GM23338 (cell line): Measurements from ENCODE around the gene IPO7. TPM values are rescaled to one million over a fixed set of nuclear protein-coding genes. Genes with fewer than 3 reads are reported as not detected.

Experiments used
- ATAC-seq: fragments of 200-7000 bp; cut with Tn5 transposase; 3 replicates; pipeline ENCODE4 v1.9.1; 2020
- DNase-seq: peaks from one replicate; pipeline ENCODE4 v3.0.0-alpha.2; 2015; ENCODE audit warnings: low spot score
- H2AFZ ChIP-seq: fragments of 200-600 bp; sonication (generic); 2 replicates; pipeline ENCODE4 v1.8.0; 2016; ENCODE audit warnings: antibody characterized with exemption, mild to moderate bottlenecking, moderate library complexity
- H3F3A ChIP-seq: fragments of 200-600 bp; sonication (generic); replicated peaks from 2 replicates; pipeline ENCODE4 v1.8.0; 2017; ENCODE audit warnings: antibody characterized with exemption, mixed run types, low read depth
- H3K27ac ChIP-seq: fragments of 200-600 bp; sonication (generic); 2 replicates; pipeline ENCODE4 v1.6.1; 2016; ENCODE audit warnings: low read depth
- H3K27me3 ChIP-seq: fragments of 200-600 bp; sonication (generic); 2 replicates; pipeline ENCODE4 v1.8.0; 2016; ENCODE audit warnings: mild to moderate bottlenecking, mixed run types, moderate library complexity; ENCODE audit not compliant: insufficient read depth
- H3K36me3 ChIP-seq: fragments of 200-600 bp; sonication (generic); 2 replicates; pipeline ENCODE4 v1.8.0; 2016; ENCODE audit warnings: mild to moderate bottlenecking; ENCODE audit not compliant: insufficient read depth
- H3K4me1 ChIP-seq: fragments of 200-600 bp; sonication (generic); 2 replicates; pipeline ENCODE4 v1.8.0; 2016; ENCODE audit warnings: mild to moderate bottlenecking, moderate library complexity; ENCODE audit not compliant: insufficient read depth
- H3K4me2 ChIP-seq: fragments of 200-600 bp; sonication (generic); 2 replicates; pipeline ENCODE4 v1.7.1; 2017; ENCODE audit warnings: mixed run types
- H3K4me3 ChIP-seq: fragments of 200-600 bp; sonication (generic); 2 replicates; pipeline ENCODE4 v1.6.1; 2016; ENCODE audit warnings: mixed run types
- H3K79me2 ChIP-seq: fragments of 200-600 bp; sonication (generic); replicated peaks from 2 replicates; pipeline ENCODE4 v1.8.0; 2017; ENCODE audit warnings: mild to moderate bottlenecking; ENCODE audit not compliant: insufficient read depth
- H3K9me2 ChIP-seq: fragments of 200-600 bp; sonication (generic); 2 replicates; pipeline ENCODE4 v1.8.0; 2017; ENCODE audit not compliant: insufficient read depth
- H4K20me1 ChIP-seq: fragments of 200-600 bp; sonication (generic); replicated peaks from 2 replicates; pipeline ENCODE4 v1.8.0; 2017; ENCODE audit warnings: mild to moderate bottlenecking; ENCODE audit not compliant: insufficient read depth
- H3K27ac Mint-ChIP-seq: 2 replicates; pipeline ENCODE4 v1.8.0; 2020; ENCODE audit warnings: inconsistent platforms, mild to moderate bottlenecking, moderate library complexity, mixed read lengths
- H3K27me3 Mint-ChIP-seq: 3 replicates; pipeline ENCODE4 v1.8.0; 2022; ENCODE audit warnings: low read depth, mild to moderate bottlenecking, moderate library complexity, mixed read lengths, inconsistent platforms; ENCODE audit not compliant: insufficient read depth, poor library complexity
- H3K36me3 Mint-ChIP-seq: 3 replicates; pipeline ENCODE4 v1.8.0; 2021; ENCODE audit warnings: low read depth, mild to moderate bottlenecking, inconsistent platforms, moderate library complexity, mixed read lengths
- H3K4me1 Mint-ChIP-seq: 3 replicates; pipeline ENCODE4 v1.8.0; 2020; ENCODE audit warnings: mild to moderate bottlenecking, inconsistent platforms, mixed read lengths
- H3K4me3 Mint-ChIP-seq: 3 replicates; pipeline ENCODE4 v1.8.0; 2021; ENCODE audit warnings: moderate library complexity, mild to moderate bottlenecking, inconsistent platforms, mixed read lengths
- H3K9me3 Mint-ChIP-seq: 3 replicates; pipeline ENCODE4 v1.8.0; 2020; ENCODE audit warnings: moderate library complexity, mild to moderate bottlenecking, inconsistent platforms, mixed read lengths
- CREB1 ChIP-seq: fragments of 250-450 bp; sonication (Bioruptor Pico); IDR thresholded peaks from 2 replicates; pipeline ENCODE4 v1.5.0; 2020; ENCODE audit warnings: low read depth, mild to moderate bottlenecking, moderate library complexity
- CTCF ChIP-seq, 2 experiments: fragments of 200-600 bp in 1 of 2; sonication (generic) in 1 of 2; conservative IDR thresholded peaks; 2 replicates each; pipeline versions ENCODE4 v1.5.1 to v1.6.1; 2016 to 2017; ENCODE audit warnings: antibody characterized with exemption in 2 of 2, low read depth in 2 of 2, mild to moderate bottlenecking in 2 of 2, moderate library complexity in 1 of 2
- ETS1 ChIP-seq: IDR thresholded peaks from 2 replicates; pipeline ENCODE4 v1.6.1; 2016; ENCODE audit warnings: antibody characterized with exemption
- EZH2phosphoT487 ChIP-seq: fragments of 200-600 bp; sonication (generic); IDR thresholded peaks from one replicate; pipeline ENCODE4 v1.8.1; 2018; ENCODE audit warnings: antibody characterized with exemption; ENCODE audit not compliant: unreplicated experiment
- POLR2AphosphoS5 ChIP-seq: IDR thresholded peaks from 2 replicates; pipeline ENCODE4 v1.6.1; 2016; ENCODE audit warnings: antibody characterized with exemption, low read depth
- REST ChIP-seq: IDR thresholded peaks from one replicate; pipeline ENCODE4 v1.6.1; 2018; ENCODE audit warnings: antibody characterized with exemption; ENCODE audit not compliant: unreplicated experiment
- ZNF114 ChIP-seq: fragments of 250-450 bp; sonication (Bioruptor Pico); IDR thresholded peaks from 2 replicates; pipeline ENCODE4 v1.5.0; 2020; ENCODE audit warnings: mild to moderate bottlenecking, moderate library complexity
- polyA plus RNA-seq: library from polyadenylated mRNA; unstranded; fragments of >200 nt; fragmentation: Nextera tagmentation; extraction: Ambion mirVana; gene quantifications from 2 replicates; pipeline ENCODE4 v1.2.1, GENCODE V29; 2016
- total RNA-seq: library from RNA; depleted of rRNA; stranded (reverse); fragments of >200 nt; shearing (Covaris generic); gene quantifications from 2 replicates; pipeline ENCODE4 v1.2.3, GENCODE V29; 2014

IPO7 gene
- total and polyA plus RNA-seq, 2 experiments from 2014 or later, result 56.1 to 271 TPM

GRCh38 chr11:9377036-9377435 lies 7.4 kb upstream of the IPO7 start (continued):
- TF ChIP-seq REST (no peak), ZNF114 (CRISPR knock-in tag) (no peak), CTCF (conservative IDR thresholded peaks at IDR 0.05; ENCODE audit: low read depth in 2 of 2) (no peak)

- TF ChIP-seq POLR2AphosphoS5 (peak; percentile 46; the same call in 1 of the 2 replicates), ETS1 (no peak)
- Mint-ChIP-seq H3K27ac (no peak overlapping the region), H3K36me3 (no peaks in the 10 kb centered on the region), H3K4me1 (peaks cover 20% of the 10 kb centered on the region), H3K9me3 (no peaks in the 10 kb centered on the region; the same call in 2 of the 3 replicates), H3K4me3 (no peak overlapping the region), H3K27me3 (peaks cover 2% of the 10 kb centered on the region)
- Histone ChIP-seq H3K27ac (no peak overlapping the region), H3K9me2 (no peaks in the 10 kb centered on the region), H3K4me2 (0 out of 2 replicates have a peak overlapping the region, but pooled peaks have one; percentile 40), H3K4me1 (peaks cover 10% of the 10 kb centered on the region), H3F3A (peaks cover 8% of the 10 kb centered on the region; the same call in 1 of the 2 replicates), H3K27me3 (no peaks in the 10 kb centered on the region), H3K4me3 (0 out of 2 replicates have a peak overlapping the region, but pooled peaks have one; percentile 9), H3K36me3 (no peaks in the 10 kb centered on the region), H3K79me2 (no peaks in the 10 kb centered on the region; the same call in 1 of the 2 replicates), H4K20me1 (no peaks in the 10 kb centered on the region), H2AFZ (peak overlapping the region; percentile 94)
- DNase-seq (peak; percentile 43), ATAC-seq (peak; percentile 75)
Observed at GRCh38 chr11:9379041-9379440, 5.4 kb upstream of the IPO7 start.

GRCh38 chr11:9380773-9381172 lies 3.7 kb upstream of the IPO7 start:
- no peaks in the 10 kb centered on the region for H3K36me3 ChIP-seq
- no peaks in the 10 kb centered on the region; the same call in 2 of the 3 replicates for H3K9me3 Mint-ChIP-seq
- H3K36me3 Mint-ChIP-seq, result peaks cover 6% of the 10 kb centered on the region
- no peaks in the 10 kb centered on the region for H3K27me3 ChIP-seq
- H3K4me3 ChIP-seq, result no peak overlapping the region
- H3K9me2 ChIP-seq, result no peaks in the 10 kb centered on the region
- H3F3A ChIP-seq, result peaks cover 8% of the 10 kb centered on the region; the same call in 1 of the 2 replicates
- H3K4me2 ChIP-seq, result no peak overlapping the region
- peak overlapping the region; percentile 6; the same call in 1 of the 2 replicates for H2AFZ ChIP-seq
- H4K20me1 ChIP-seq, result peaks cover 7% of the 10 kb centered on the region
- H3K4me1 Mint-ChIP-seq, result peaks cover 20% of the 10 kb centered on the region
- H3K79me2 ChIP-seq, result peaks cover 13% of the 10 kb centered on the region
- no peak for ATAC-seq
- H3K4me1 ChIP-seq, result peaks cover 10% of the 10 kb centered on the region
- H3K4me3 Mint-ChIP-seq, result no peak overlapping the region
- 0 out of 2 replicates have a peak overlapping the region, but pooled peaks have one; percentile 24 for H3K27ac Mint-ChIP-seq
- peak; percentile 21 for DNase-seq
- H3K27ac ChIP-seq, result 0 out of 2 replicates have a peak overlapping the region, but pooled peaks have one; percentile 2
- peaks cover 12% of the 10 kb centered on the region for H3K27me3 Mint-ChIP-seq
- TF ChIP-seq REST, result no peak
- no peak for TF ChIP-seq CREB1 (CRISPR knock-in tag)
- no peak for TF ChIP-seq ETS1
- no peak for TF ChIP-seq EZH2phosphoT487
- no peak for TF ChIP-seq CTCF (conservative IDR thresholded peaks at IDR 0.05; ENCODE audit: low read depth in 2 of 2)
